Regular cardiac myocyte (primary cell): ENCODE measurements around the gene RNU6-1. TPM values are rescaled to one million over a fixed set of nuclear protein-coding genes. Genes with fewer than 3 reads are reported as not detected.

Experiments used
- total RNA-seq: library from RNA; depleted of rRNA; stranded (reverse); fragments of >200 nt; gene quantifications from 2 replicates; pipeline ENCODE4 v1.2.3, GENCODE V29; 2014

Gene RNU6-1
- not detected in 2 replicates for total RNA-seq

DNA sequence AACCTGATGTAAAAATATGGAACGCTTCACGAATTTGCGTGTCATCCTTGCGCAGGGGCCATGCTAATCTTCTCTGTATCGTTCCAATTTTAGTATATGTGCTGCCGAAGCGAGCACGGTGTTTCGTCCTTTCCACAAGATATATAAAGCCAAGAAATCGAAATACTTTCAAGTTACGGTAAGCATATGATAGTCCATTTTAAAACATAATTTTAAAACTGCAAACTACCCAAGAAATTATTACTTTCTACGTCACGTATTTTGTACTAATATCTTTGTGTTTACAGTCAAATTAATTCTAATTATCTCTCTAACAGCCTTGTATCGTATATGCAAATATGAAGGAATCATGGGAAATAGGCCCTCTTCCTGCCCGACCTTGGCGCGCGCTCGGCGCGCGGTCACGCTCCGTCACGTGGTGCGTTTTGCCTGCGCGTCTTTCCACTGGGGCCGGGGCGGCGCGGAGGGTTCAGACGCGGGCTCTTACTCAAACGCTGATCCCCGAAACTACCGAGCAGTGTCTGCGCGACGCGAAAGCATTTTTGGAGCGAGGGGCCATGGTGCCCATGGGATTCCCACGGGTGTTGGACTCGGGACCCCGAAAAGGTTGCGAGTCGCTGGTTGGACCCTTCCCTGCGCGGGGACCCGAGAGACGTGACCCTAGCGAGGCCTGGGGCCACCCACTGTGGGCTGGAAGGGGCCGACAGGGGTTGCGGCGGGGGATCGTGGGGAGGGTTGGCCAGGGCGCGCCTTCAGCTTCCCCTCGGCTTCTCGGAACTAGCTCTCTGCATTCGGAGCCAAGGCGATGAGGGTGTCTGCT, at the start of gene RNU6-1:
Gene RNU6-1, minus strand, starts transcription at position 117 of the 820 bp plus-strand sequence.

DNA sequence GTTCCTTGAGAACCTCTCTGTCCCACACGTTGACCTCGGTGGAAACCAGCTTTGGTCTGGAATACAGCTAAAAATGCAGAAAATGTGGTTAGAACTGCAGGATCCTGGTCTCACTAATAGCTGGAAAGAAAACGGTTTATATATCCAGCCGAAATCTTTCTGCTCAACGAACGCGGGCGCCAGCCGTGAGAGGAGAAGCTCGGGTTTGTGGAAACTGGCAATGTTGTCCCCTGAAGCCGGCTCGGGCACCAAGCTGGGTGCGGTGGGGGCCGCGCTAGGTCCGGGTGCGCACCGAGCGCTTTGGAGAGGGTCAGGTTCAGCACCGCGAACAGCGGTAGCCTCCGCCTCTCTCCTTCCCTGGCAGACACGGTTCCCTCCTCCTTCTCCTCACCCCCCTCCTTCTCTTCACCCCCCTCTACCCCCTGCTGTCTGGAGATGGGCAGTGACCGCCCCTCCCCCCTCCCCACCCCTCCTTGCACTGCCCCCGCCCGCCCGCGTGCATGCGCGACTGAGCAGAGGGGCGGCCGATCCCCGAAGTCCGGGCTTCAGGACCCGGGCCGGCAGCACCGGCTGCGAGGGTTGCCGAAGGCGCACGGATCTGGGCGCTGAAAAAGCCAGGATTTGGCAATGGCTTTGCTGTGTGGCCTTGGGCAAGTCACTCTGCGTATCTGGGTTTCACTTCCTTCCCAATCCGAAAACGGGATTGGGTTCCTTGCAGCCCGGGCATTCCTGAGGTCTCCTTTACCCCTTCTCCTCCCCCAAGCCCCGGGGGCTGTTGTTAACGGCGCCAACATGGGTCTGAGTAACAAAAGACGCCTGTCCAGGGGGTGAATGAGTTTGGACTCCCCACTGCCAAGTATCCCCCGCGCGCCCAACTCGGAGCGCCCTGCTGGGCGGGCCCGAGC, 14.6 kb downstream of the RNU6-1 start, which contains the start of gene SKOR1:
Gene SKOR1, plus strand, starts transcription at position 534 of the 905 bp plus-strand sequence. Its CDS starts 94 bp downstream, at position 628.

Other genes starting within 250 kb of the RNU6-1 start
- gene SKOR1, start 14.5 kb downstream of the RNU6-1 start, total RNA-seq, result under 0.01 TPM in 2 replicates
- gene PIAS1, start 214.3 kb upstream of the RNU6-1 start, total RNA-seq, result 8.4 and 12.4 TPM in 2 replicates